DMS114 treated with DMSO at 0.1 percent for 48 hours (cell line): ENCODE measurements around the gene PI16.

Experiments
- DNase-seq: peaks from one replicate; lab custom pipeline; 2025; ENCODE audit not compliant: unreplicated experiment; lab: John Stamatoyannopoulos, UW

PI16 gene

GRCh38 chr6:36999061-36999750 lies 44.7 kb downstream of the PI16 start:
- DNase-seq = no peak

- DNase-seq = no peak
Observed at GRCh38 chr6:36999751-37000125, 45.2 kb downstream of the PI16 start.

- DNase-seq = no peak
Observed at GRCh38 chr6:37004044-37004980, 49.8 kb downstream of the PI16 start.

- DNase-seq = no peak
Observed at GRCh38 chr6:37005061-37005810, 50.7 kb downstream of the PI16 start, which contains the start of gene FGD2. Gene FGD2, plus strand, starts transcription at chr6:37005655. Its CDS starts 163 bp downstream, at chr6:37005818.

GRCh38 chr6:37005827-37006567 lies 51.5 kb downstream of the PI16 start:
- DNase-seq = no peak

GRCh38 chr6:37006793-37007339 lies 52.3 kb downstream of the PI16 start:
- no peak for DNase-seq

GRCh38 chr6:37007340-37008043 lies 53.0 kb downstream of the PI16 start:
- no peak for DNase-seq

GRCh38 chr6:37008484-37009465 lies 54.2 kb downstream of the PI16 start:
- no peak for DNase-seq

GRCh38 chr6:37010402-37010892 lies 55.9 kb downstream of the PI16 start:
- no peak for DNase-seq

GRCh38 chr6:37011656-37012378 lies 57.3 kb downstream of the PI16 start:
- DNase-seq = no peak

- no peak for DNase-seq
Observed at GRCh38 chr6:37013516-37014491, 59.3 kb downstream of the PI16 start.
